ENCODE measurements around the gene ATXN7. TPM values are rescaled to one million over a fixed set of nuclear protein-coding genes. Genes with fewer than 3 reads are reported as not detected.

ATXN7 gene
- total and polyA plus RNA-seq, 10 of the 15 experiments (the other 5 are each of a cell fraction or from before 2014, with no cell fraction given): 0.83 to 24.6 (median 8.5) TPM

- TF ChIP-seq ZNF687 (IDR thresholded peaks at IDR 0.05): peak; percentile 75
- TF ChIP-seq MEF2B (IDR thresholded peaks at IDR 0.05; ENCODE audit: partially characterized antibody, poor library complexity, severe bottlenecking): peak; percentile 62
- no peak for TF ChIP-seq HCFC1 (IDR thresholded peaks at IDR 0.05; ENCODE audit: low read length)
- TF ChIP-seq CUX1 (IDR thresholded peaks at IDR 0.05; ENCODE audit: insufficient replicate concordance, low read depth, low read length): no peak
- no peak for TF ChIP-seq RAD21 (IDR thresholded peaks at IDR 0.05; ENCODE audit: insufficient read depth, low read depth, low read length)
- no peak for TF ChIP-seq MEF2A (IDR thresholded peaks at IDR 0.05; ENCODE audit: insufficient read depth, low read depth, low read length)
- TF ChIP-seq ZSCAN29 (IDR thresholded peaks at IDR 0.05): 0 out of 2 replicates have a peak, but pooled peaks have one; percentile 26
- 0 out of 4 replicates have a peak, but pooled peaks of 1 of the 2 experiments have one; percentile 14 for TF ChIP-seq IKZF2 (IDR thresholded peaks at IDR 0.05)
- TF ChIP-seq ATF3 (IDR thresholded peaks at IDR 0.05; ENCODE audit: borderline replicate concordance, extremely low read depth, low read depth, low read length): no peak
- TF ChIP-seq NFYA (IDR thresholded peaks at IDR 0.05; ENCODE audit: borderline replicate concordance, low read depth, low read length): no peak
- TF ChIP-seq NR2C1 (IDR thresholded peaks at IDR 0.05): peak; percentile 73
- no peak for TF ChIP-seq SMC3 (IDR thresholded peaks at IDR 0.05; ENCODE audit: borderline replicate concordance, low read length)
- TF ChIP-seq NR2F1 (conservative IDR thresholded peaks at IDR 0.05): peak; percentile 94
- TF ChIP-seq CHD4 (IDR thresholded peaks at IDR 0.05): no peak
- no peak for TF ChIP-seq KLF5 (IDR thresholded peaks at IDR 0.05; ENCODE audit: partially characterized antibody)
- TF ChIP-seq SREBF2 (IDR thresholded peaks at IDR 0.05; ENCODE audit: low read length): no peak
- TF ChIP-seq ZNF217 (IDR thresholded peaks at IDR 0.05): peak; percentile 24; the same call in 1 of the 2 replicates
- TF ChIP-seq BACH1 (IDR thresholded peaks at IDR 0.05; ENCODE audit: borderline replicate concordance): peak; percentile 81
- no peak for TF ChIP-seq ZBED1 (IDR thresholded peaks at IDR 0.05; ENCODE audit: borderline replicate concordance)
These were observed at the start of gene ATXN7, which contains the start of gene THOC7 (continued) for GRCh38 chr3:63863150-63864007.

Measured in GM12878 (cell line).